Epithelial cell of esophagus (primary cell): ENCODE results near the gene RALGPS2.

Experiments used
- DNase-seq: peaks from one replicate; pipeline ENCODE4 v3.0.0; 2010; ENCODE audit warnings: low read depth
- H3K4me3 ChIP-seq: 2 replicates; pipeline ENCODE4 v1.5.1; 2011; ENCODE audit warnings: mild to moderate bottlenecking, low read length, control low read depth
- CTCF ChIP-seq: IDR thresholded peaks from 2 replicates; pipeline ENCODE4 v1.5.1; 2011; ENCODE audit warnings: low read depth, mild to moderate bottlenecking, low read length, control low read depth, inconsistent platforms; ENCODE audit not compliant: insufficient read depth; ENCODE audit errors: missing control alignments

RALGPS2 gene

DNA sequence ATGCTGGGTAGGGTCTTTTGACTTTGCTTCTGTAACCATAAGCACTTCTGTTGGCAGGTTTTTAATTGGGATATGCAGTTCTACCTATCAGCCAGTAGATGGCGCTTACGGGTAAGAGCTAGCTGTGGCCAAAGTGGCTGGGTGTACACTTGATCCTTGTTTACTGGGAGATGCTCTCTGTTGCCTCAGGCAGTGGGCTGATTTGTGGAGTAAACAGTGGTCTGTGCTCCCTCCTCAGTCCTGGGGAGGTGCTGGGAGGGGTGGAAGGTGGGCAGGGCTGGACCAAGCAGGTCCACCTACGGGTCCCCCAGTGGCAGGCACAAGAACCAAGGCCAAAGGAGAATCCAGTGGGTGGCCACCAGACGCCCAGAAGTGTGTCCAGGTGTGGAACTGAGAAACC lies 43.4 kb downstream of the RALGPS2 start:
- peak; percentile 36 for DNase-seq
- no peak overlapping the region for H3K4me3 ChIP-seq
- peak; percentile 54 for TF ChIP-seq CTCF

DNA sequence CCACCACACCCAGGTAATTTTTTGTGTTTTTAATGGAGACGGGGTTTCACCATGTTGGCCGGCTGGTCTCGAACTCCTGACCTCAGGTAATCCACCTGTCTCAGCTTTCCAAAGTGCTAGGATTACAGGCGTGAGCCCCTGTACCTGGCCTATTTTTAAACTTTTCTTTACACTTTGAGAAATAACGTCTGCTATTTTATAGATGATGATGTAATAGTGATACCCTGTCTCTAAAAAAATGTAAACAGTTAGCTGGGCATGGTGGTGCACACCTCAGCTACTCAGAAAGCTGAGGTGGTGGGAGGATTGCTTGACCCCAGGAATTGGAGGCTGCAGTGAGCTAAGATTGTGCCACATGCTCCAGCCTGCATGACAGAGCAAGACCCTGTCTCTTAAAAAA lies 47.9 kb downstream of the RALGPS2 start:
- no peak overlapping the region for H3K4me3 ChIP-seq
- no peak for DNase-seq
- no peak for TF ChIP-seq CTCF

DNA sequence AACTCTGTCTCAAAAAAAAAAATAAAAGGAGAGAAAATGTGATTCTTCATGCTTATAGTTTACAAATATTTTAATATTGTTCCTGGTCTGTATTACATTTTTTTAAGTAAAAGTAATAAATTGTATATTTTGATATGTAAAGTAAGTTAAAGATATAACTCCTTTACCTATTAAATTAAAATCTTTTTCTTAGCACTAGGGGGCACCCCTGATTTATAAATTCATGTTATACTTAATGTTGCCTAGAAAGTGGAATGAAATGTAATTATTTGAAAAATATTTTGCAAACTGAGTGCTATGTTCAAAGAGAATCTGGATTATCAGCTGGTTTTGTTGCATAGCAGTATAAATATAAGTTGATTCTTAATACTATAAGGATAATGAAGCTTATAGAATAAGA lies 49.2 kb downstream of the RALGPS2 start:
- DNase-seq: peak; percentile 30
- H3K4me3 ChIP-seq: no peak overlapping the region
- TF ChIP-seq CTCF: no peak

- no peak for DNase-seq
- no peak for TF ChIP-seq CTCF
- no peak overlapping the region for H3K4me3 ChIP-seq
These were observed 51.5 kb downstream of the RALGPS2 start for GRCh38 chr1:178776553-178776952.

- no peak for DNase-seq
- H3K4me3 ChIP-seq: no peak overlapping the region
- TF ChIP-seq CTCF: no peak
These were observed 56.7 kb downstream of the RALGPS2 start for GRCh38 chr1:178781533-178782330.

DNA sequence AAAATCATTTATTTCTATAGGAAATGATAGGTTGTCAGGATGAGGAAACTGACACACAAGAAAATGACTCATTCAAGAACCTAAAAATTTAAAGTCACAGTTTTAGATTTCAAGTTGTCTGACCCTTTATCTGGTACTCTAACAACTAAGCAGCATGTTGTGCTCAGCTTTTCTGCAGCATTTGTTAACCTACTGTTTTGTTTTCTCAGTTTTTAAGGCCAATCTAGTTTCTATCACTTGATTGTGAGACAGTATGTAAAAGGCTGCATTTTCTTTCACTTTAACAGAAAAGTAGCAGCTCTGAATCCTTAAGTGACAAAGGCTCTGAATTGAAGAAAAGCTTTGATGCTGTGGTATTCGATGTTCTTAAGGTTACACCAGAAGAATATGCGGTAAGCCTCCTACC lies 59.1 kb downstream of the RALGPS2 start:
- no peak for DNase-seq
- no peak overlapping the region for H3K4me3 ChIP-seq
- TF ChIP-seq CTCF: no peak

DNA sequence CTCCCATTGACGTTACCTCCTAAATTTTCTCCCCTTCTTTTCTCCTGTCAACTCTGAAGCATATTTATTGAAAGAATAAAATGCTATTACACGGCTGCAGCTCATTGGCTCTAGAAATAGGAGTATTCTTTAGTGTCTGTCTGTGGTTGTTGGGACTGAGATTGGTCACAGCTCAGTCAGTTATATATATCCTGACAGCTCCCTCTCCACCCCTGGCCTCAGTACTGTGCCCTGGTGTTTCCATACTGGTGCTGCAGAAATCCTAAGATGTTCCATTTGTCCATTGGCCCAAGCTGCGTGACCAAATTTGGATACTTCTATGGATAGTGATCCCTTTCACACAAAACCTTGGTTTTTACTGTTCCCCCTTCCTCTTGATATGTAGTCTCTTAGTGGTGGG lies 67.3 kb downstream of the RALGPS2 start:
- TF ChIP-seq CTCF: no peak
- no peak overlapping the region for H3K4me3 ChIP-seq
- no peak for DNase-seq
